Tibial artery (tissue), 4 donors: ENCODE measurements around the gene PGM5.

Experiments
- DNase-seq, 2 donors: peaks; one replicate each; pipeline ENCODE4 v3.0.0-alpha.2; 2019
- H3K27ac ChIP-seq, 2 donors: fragments of 200-600 bp; sonication (generic) in 1 of 2; 1 replicate in 1 of 2; 2 replicates in 1 of 2; pipeline ENCODE4 v1.5.1; 2018 to 2019; ENCODE audit warnings: mild to moderate bottlenecking in 1 of 2
- H3K27me3 ChIP-seq, 2 donors: fragments of 200-600 bp; sonication (generic) in 1 of 2; one replicate each; pipeline versions ENCODE4 v1.5.1 to v1.6.0; 2016 to 2019
- H3K36me3 ChIP-seq, 3 donors: fragments of 200-600 bp; sonication (generic) in 2 of 3; one replicate each; pipeline ENCODE4 v1.5.1; 2016 to 2019; ENCODE audit warnings: mild to moderate bottlenecking in 2 of 3
- H3K4me1 ChIP-seq, 4 donors: fragments of 200-600 bp; sonication (generic) in 2 of 4; 1 replicate in 3 of 4; 2 replicates in 1 of 4; pipeline ENCODE4 v1.5.1; 2016 to 2019
- H3K4me3 ChIP-seq, 2 donors: fragments of 200-600 bp; sonication (generic) in 1 of 2; 1 replicate in 1 of 2; 2 replicates in 1 of 2; pipeline ENCODE4 v1.5.1; 2018 to 2019; ENCODE audit warnings: mild to moderate bottlenecking in 2 of 2
- H3K9me3 ChIP-seq, 3 donors: fragments of 200-600 bp; sonication (generic) in 1 of 3; one replicate each; pipeline ENCODE4 v1.5.1; 2016 to 2019
- intact Hi-C: fragments of 100-400 bp; cut with DNase I; formaldehyde crosslinking; loops from one replicate; pipeline ENCODE4 v1.15.0; 2023; ENCODE audit warnings: low total_unique reads
- TF ChIP-seq, protein P1 (sequence below), 2 experiments: fragments of 200-600 bp in 1 of 2; fragments of 450-650 bp in 1 of 2; IDR thresholded peaks; one replicate each; pipeline ENCODE4 v1.5.1; 2017 to 2019; ENCODE audit warnings: antibody characterized with exemption in 2 of 2, mild to moderate bottlenecking in 1 of 2, moderate library complexity in 1 of 2

The PGM5 gene

DNA sequence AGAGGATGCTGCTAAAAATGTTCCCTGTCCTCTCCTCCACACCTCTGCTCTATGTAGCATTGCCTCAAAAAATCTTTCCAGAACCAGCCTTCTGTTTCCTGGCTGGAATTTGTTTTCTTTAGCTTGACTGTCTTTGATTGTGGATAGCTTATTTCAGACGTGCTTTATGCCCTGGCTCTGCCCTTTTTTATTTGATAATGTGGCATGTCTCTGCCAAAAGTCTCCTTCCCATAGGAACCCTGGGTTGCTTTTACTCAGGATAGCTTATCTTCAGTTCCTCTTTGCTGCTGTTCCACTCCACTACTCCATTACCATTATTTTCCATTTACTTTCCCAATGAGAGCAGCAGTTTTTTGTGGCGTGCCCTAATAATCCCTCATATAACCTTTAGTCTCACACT lies 185.2 kb downstream of the PGM5 start:
- H3K4me3 ChIP-seq = no peak overlapping the region
- peak overlapping the region; percentile 61 to 70 for H3K27ac ChIP-seq
- intact Hi-C loops = no loop called here
- DNase-seq = no peak
- peaks cover 0 to 39% (median 18%) of the 10 kb centered on the region in 4 donors for H3K4me1 ChIP-seq
- H3K36me3 ChIP-seq = no peaks in the 10 kb centered on the region
- H3K27me3 ChIP-seq = no peaks in the 10 kb centered on the region
- H3K9me3 ChIP-seq = no peaks in the 10 kb centered on the region
- TF ChIP-seq, protein P1, sequence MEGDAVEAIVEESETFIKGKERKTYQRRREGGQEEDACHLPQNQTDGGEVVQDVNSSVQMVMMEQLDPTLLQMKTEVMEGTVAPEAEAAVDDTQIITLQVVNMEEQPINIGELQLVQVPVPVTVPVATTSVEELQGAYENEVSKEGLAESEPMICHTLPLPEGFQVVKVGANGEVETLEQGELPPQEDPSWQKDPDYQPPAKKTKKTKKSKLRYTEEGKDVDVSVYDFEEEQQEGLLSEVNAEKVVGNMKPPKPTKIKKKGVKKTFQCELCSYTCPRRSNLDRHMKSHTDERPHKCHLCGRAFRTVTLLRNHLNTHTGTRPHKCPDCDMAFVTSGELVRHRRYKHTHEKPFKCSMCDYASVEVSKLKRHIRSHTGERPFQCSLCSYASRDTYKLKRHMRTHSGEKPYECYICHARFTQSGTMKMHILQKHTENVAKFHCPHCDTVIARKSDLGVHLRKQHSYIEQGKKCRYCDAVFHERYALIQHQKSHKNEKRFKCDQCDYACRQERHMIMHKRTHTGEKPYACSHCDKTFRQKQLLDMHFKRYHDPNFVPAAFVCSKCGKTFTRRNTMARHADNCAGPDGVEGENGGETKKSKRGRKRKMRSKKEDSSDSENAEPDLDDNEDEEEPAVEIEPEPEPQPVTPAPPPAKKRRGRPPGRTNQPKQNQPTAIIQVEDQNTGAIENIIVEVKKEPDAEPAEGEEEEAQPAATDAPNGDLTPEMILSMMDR (IDR thresholded peaks at IDR 0.05) = no peak

DNA sequence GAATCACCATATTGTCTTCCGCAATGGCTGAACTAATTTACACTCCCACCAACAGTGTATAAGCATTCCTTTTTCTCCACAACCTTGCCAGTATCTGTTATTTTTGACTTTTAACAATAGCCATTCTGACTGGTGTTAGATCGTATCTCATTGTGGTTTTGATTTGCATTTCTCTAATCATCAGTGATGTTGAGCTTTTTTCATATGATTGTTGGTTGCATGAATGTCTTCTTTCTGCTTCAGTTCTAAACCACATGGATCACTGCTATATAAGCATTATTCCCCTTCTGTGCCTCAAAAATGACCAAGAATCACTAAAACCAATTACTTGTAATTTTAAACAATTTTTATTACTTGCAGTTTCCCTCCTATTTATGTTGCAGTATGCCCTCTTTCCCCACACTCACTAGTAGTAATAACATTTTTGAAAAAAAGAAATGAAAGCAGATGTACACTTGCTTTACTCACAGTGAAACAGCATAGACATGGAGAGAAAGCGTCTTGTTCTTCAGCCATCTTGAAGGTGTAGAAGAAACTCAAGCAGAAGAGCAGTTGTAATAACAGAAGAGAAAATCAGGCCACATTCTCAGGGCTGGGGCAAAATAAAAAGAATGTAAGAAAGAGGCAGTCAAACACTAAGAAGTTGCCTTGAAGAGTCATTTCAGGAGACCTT lies 188.8 kb downstream of the PGM5 start:
- TF ChIP-seq, protein P1 (IDR thresholded peaks at IDR 0.05) = no peak
- Histone ChIP-seq H3K36me3 (no peaks in the 10 kb centered on the region), H3K27ac (no peak overlapping the region), H3K9me3 (no peaks in the 10 kb centered on the region), H3K4me1 (peaks cover 0 to 24% (median 8%) of the 10 kb centered on the region in 4 donors), H3K4me3 (no peak overlapping the region), H3K27me3 (no peaks in the 10 kb centered on the region)
- DNase-seq = no peak
- intact Hi-C loops = no loop called here

DNA sequence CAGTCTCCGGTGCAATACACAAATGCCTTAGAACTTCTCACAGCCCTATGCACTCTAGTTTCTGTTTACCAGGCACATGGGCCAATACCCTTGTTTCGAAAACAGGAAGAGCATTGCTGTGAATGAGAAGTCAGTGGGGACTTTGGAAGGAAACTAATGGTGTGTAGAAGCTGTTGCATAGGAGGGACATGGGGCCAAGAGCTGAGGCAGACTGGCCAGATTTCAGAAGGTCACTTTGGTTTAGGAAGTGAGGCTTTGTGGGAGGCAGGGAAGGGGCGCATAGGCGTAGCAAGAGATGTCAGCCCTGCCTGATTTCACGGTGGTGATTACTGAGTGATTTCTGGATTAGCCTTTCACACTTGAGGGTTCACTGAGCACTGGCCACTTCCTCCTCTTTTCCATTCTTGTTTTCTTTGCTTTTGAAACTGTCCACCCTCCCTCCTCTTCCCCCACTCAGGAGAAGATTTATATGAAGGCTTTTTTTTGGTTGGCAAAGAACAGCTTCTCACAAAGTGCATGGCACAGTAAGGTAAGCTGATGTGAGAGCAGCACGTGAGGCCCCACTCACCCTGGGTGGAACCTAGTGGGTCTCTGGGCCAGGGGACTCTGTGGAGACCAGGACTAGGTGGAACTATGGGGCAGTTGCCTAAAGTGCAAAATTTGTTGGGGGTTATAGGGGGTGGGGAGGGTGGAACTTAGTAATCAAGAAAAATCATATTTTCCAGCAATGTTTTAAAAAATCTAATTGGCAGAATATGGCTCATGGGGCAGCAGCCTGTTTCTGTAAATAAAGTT lies 190.4 kb downstream of the PGM5 start:
- DNase-seq = peak in 1 of 2 donors; percentile 41
- intact Hi-C loops = no loop called here
- TF ChIP-seq, protein P1 (IDR thresholded peaks at IDR 0.05) = no peak

DNA sequence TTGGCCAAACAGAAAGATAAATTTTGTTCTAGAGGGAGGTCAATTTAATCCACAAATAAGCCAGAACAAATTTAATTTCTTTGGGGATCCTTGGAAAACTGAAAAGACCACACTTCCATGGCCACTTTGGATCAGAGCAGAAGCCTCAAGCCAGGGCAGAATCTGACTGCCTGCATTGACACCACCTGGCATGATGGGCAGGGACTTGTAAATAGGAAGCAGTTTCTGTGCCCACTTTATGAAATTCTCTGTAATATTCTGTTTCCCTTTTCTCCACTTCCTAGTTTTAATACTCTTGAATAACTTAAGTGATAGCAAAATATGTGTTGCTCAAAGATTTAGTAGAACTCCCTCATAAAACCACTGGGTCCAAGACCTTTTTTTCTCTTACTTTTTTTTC lies 191.0 kb downstream of the PGM5 start:
- H3K27me3 ChIP-seq = no peaks in the 10 kb centered on the region
- intact Hi-C loops = no loop called here
- H3K4me3 ChIP-seq = no peak overlapping the region
- H3K4me1 ChIP-seq = peaks cover 0 to 14% (median 0%) of the 10 kb centered on the region in 4 donors
- DNase-seq = peak in 1 of 2 donors; percentile 38
- H3K36me3 ChIP-seq = no peaks in the 10 kb centered on the region
- TF ChIP-seq, protein P1 (IDR thresholded peaks at IDR 0.05) = no peak
- H3K27ac ChIP-seq = no peak overlapping the region
- H3K9me3 ChIP-seq = no peaks in the 10 kb centered on the region

More for the DNA sequence above, 190.4 kb downstream of the PGM5 start:
- no peaks in the 10 kb centered on the region for H3K36me3 ChIP-seq
- H3K9me3 ChIP-seq = no peaks in the 10 kb centered on the region
- H3K4me3 ChIP-seq = no peak overlapping the region
- H3K27ac ChIP-seq = no peak overlapping the region
- no peaks in the 10 kb centered on the region for H3K27me3 ChIP-seq
- H3K4me1 ChIP-seq = peaks cover 0 to 9% (median under 1%) of the 10 kb centered on the region in 4 donors

DNA sequence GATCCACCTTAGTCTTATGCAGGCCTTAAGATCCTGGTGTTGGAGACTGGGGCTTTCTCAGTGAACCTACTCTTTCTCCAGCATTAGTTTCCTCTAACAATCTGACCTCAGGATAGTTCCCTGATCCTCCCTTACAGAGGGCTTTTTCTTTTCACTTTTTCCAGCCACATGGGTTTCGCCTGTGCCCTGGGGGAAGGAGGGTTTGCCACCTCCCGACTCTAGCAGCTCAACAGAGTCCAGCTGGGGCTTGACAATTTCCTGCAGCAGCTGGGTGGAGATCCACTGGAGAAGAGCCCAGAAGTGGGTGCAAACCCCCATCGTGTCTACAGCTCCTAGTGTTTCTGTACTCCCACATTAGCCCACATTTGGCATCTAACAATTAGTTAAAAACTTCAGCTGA lies 191.8 kb downstream of the PGM5 start:
- no peak overlapping the region for H3K4me3 ChIP-seq
- intact Hi-C loops = no loop called here
- TF ChIP-seq, protein P1 (IDR thresholded peaks at IDR 0.05) = no peak
- H3K27ac ChIP-seq = no peak overlapping the region
- DNase-seq = no peak
- H3K4me1 ChIP-seq = peaks cover 0 to 22% (median 0%) of the 10 kb centered on the region in 4 donors
- H3K36me3 ChIP-seq = no peaks in the 10 kb centered on the region
- no peaks in the 10 kb centered on the region for H3K9me3 ChIP-seq
- no peaks in the 10 kb centered on the region for H3K27me3 ChIP-seq
